ENCODE measurements around the gene SLC15A2. TPM values are rescaled to one million over a fixed set of nuclear protein-coding genes. Genes with fewer than 3 reads are reported as not detected.

Gene SLC15A2
- total RNA-seq, 1 donor from 2014 or later, result 0.40 TPM

GRCh38 chr3:121957674-121958415 lies 63.6 kb downstream of the SLC15A2 start:
- Mint-ChIP-seq H3K27me3 (ENCODE audit: unreplicated experiment) (no peaks in the 10 kb centered on the region), H3K4me3 (ENCODE audit: unreplicated experiment) (no peak overlapping the region), H3K27ac (ENCODE audit: unreplicated experiment) (no peak overlapping the region), H3K36me3 (ENCODE audit: unreplicated experiment) (no peaks in the 10 kb centered on the region), H3K9me3 (ENCODE audit: unreplicated experiment) (no peaks in the 10 kb centered on the region), H3K4me1 (ENCODE audit: unreplicated experiment) (no peaks in the 10 kb centered on the region)
- DNase-seq (ENCODE audit: extremely low spot score, unreplicated experiment), result no peak
- no peak for TF ChIP-seq CTCF (IDR thresholded peaks at IDR 0.05)

GRCh38 chr3:121958801-121959200 lies 64.6 kb downstream of the SLC15A2 start:
- no peaks in the 10 kb centered on the region for H3K36me3 Mint-ChIP-seq (ENCODE audit: unreplicated experiment)
- TF ChIP-seq CTCF (IDR thresholded peaks at IDR 0.05), result no peak
- H3K27me3 Mint-ChIP-seq (ENCODE audit: unreplicated experiment), result no peaks in the 10 kb centered on the region
- no peak overlapping the region for H3K27ac Mint-ChIP-seq (ENCODE audit: unreplicated experiment)
- H3K4me3 Mint-ChIP-seq (ENCODE audit: unreplicated experiment), result no peak overlapping the region
- H3K4me1 Mint-ChIP-seq (ENCODE audit: unreplicated experiment), result no peaks in the 10 kb centered on the region
- no peak for DNase-seq (ENCODE audit: extremely low spot score, unreplicated experiment)
- no peaks in the 10 kb centered on the region for H3K9me3 Mint-ChIP-seq (ENCODE audit: unreplicated experiment)

GRCh38 chr3:121961283-121961682 lies 67.1 kb downstream of the SLC15A2 start:
- H3K27ac Mint-ChIP-seq (ENCODE audit: unreplicated experiment), result no peak overlapping the region
- peaks cover 2% of the 10 kb centered on the region for H3K27me3 Mint-ChIP-seq (ENCODE audit: unreplicated experiment)
- TF ChIP-seq CTCF (IDR thresholded peaks at IDR 0.05), result no peak
- DNase-seq (ENCODE audit: extremely low spot score, unreplicated experiment), result no peak
- no peak overlapping the region for H3K4me3 Mint-ChIP-seq (ENCODE audit: unreplicated experiment)
- peaks cover 2% of the 10 kb centered on the region for H3K9me3 Mint-ChIP-seq (ENCODE audit: unreplicated experiment)
- H3K36me3 Mint-ChIP-seq (ENCODE audit: unreplicated experiment), result no peaks in the 10 kb centered on the region
- no peaks in the 10 kb centered on the region for H3K4me1 Mint-ChIP-seq (ENCODE audit: unreplicated experiment)

- Mint-ChIP-seq H3K27me3 (ENCODE audit: unreplicated experiment) (peaks cover 2% of the 10 kb centered on the region), H3K9me3 (ENCODE audit: unreplicated experiment) (peaks cover 4% of the 10 kb centered on the region), H3K4me1 (ENCODE audit: unreplicated experiment) (no peaks in the 10 kb centered on the region), H3K27ac (ENCODE audit: unreplicated experiment) (no peak overlapping the region), H3K4me3 (ENCODE audit: unreplicated experiment) (no peak overlapping the region), H3K36me3 (ENCODE audit: unreplicated experiment) (no peaks in the 10 kb centered on the region)
- TF ChIP-seq CTCF (IDR thresholded peaks at IDR 0.05), result no peak
- no peak for DNase-seq (ENCODE audit: extremely low spot score, unreplicated experiment)
These were observed 68.2 kb downstream of the SLC15A2 start for GRCh38 chr3:121962443-121962842.

- peaks cover 4% of the 10 kb centered on the region for H3K9me3 Mint-ChIP-seq (ENCODE audit: unreplicated experiment)
- TF ChIP-seq CTCF (IDR thresholded peaks at IDR 0.05), result no peak
- no peak for DNase-seq (ENCODE audit: extremely low spot score, unreplicated experiment)
- H3K4me1 Mint-ChIP-seq (ENCODE audit: unreplicated experiment), result no peaks in the 10 kb centered on the region
- no peak overlapping the region for H3K4me3 Mint-ChIP-seq (ENCODE audit: unreplicated experiment)
- no peaks in the 10 kb centered on the region for H3K36me3 Mint-ChIP-seq (ENCODE audit: unreplicated experiment)
- no peak overlapping the region for H3K27ac Mint-ChIP-seq (ENCODE audit: unreplicated experiment)
- H3K27me3 Mint-ChIP-seq (ENCODE audit: unreplicated experiment), result peaks cover 2% of the 10 kb centered on the region
These were observed 69.4 kb downstream of the SLC15A2 start for GRCh38 chr3:121963608-121964007.

Measured in osteocyte (in vitro differentiated cells).